HG03066 (cell line): ENCODE results near the gene ATOH8.

Source experiments
- ATAC-seq: cut with Tn5 transposase; IDR thresholded peaks from one replicate; pipeline ENCODE4 v1.9.1; 2021; ENCODE audit warnings: low read depth; ENCODE audit not compliant: unreplicated experiment

The ATOH8 gene

DNA sequence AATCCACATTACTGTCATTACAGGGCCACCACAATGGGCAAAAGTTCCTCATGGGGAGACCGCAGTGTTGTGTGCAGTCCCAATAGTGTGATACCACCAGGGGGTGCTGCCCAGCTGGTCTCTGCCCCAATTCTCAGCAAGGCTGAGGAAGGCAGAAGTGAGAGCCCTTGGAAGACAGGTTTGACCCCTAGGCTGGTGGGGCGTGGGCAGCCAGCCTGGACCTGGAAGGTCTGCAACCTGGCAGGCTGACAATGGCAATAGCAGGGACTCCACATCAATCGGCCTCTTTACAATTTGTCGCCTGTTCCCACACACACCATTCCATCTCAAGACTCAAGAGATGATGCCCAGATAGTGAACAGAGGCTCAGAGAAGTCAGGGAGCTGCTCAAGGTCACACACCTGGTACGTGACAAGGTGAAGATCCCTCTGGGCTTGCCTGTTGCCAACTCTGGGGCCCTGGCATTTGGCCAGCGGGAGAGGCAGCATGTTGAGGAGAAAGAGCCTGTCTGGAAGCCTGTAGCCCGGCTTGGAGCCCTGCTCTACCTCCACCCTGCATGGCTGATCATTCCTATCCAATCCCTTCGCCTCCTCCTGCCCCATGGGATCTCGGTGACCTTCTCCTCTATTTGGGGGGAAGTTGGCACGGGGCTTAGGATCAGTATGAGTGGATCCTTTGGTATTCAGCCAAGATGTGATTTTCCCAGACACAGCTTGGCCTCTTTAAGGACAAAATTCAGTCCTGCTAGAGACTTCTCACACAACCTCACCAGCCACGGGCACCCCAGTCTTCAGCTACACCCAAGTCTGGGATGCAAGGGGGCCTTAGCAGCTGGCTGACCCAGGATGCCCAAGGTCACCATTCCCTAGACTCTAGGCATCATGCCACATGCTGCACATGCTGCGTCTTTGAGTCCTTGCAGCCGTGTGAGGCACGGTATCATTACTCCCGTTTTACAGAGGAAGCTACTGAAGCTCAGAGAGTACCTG is 2.9 kb upstream of the ATOH8 start:
- no peak for ATAC-seq

DNA sequence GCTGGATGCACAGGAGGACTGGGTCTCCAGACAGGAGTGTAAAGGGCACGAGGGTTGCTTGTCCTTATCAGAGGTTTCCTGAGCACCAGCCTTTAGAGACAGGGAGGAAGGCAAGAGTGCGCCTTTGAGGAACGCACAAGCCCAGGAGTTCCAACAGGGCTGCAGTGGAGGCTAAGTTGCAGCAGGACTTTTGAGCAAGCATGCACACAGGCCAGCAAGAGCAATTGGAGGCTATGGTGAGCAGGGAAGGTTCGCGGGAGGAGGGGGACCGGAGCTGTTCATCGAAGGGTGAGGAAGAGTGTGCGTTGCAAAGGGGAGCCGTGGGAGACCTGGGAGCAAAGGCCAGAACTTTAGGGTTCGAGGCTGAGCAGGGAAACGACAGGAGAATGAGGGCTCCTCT is 2.2 kb upstream of the ATOH8 start:
- ATAC-seq: no peak

DNA sequence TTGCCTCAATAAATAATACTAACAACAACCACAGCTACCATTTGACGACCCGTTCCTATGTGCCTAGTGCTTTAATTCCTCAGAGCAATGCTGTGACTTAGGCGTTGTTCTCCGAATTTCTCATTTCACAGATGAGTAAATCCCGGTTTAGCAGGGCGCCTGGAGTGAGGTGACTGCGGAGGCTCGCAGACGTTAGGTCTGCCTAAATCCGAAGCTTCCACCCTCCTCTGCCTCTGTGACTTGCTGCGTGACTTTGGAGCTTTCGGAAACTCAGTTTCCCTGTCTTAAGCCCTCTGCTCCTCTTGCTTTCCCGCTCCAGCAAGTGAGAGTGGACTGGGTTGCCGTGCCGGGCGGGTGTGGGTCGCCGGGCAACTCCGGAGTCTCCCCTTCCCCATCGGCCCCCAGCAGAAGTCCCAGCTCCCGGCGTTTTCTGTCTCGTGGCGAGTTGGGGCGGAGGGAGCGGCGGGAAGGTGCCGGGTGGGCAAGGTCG is 711 bp upstream of the ATOH8 start:
- ATAC-seq: no peak

DNA sequence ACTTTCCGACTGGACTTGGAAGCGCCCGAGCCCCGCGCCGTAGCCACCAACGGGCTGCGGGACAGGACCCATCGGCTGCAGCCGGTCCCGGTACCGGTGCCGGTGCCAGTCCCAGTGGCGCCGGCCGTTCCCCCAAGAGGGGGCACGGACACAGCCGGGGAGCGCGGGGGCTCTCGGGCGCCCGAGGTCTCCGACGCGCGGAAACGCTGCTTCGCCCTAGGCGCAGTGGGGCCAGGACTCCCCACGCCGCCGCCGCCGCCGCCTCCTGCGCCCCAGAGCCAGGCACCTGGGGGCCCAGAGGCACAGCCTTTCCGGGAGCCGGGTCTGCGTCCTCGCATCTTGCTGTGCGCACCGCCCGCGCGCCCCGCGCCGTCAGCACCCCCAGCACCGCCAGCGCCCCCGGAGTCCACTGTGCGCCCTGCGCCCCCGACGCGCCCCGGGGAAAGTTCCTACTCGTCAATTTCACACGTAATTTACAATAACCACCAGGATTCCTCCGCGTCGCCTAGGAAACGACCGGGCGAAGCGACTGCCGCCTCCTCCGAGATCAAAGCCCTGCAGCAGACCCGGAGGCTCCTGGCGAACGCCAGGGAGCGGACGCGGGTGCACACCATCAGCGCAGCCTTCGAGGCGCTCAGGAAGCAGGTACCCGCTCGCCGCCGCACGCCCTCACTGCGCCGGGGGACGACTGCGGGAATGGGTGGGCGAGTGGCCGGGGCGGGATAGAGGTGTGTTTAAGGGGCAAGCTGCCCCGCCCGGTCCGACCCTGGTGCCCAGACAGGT is 713 bp downstream of the ATOH8 start:
- ATAC-seq: no peak

DNA sequence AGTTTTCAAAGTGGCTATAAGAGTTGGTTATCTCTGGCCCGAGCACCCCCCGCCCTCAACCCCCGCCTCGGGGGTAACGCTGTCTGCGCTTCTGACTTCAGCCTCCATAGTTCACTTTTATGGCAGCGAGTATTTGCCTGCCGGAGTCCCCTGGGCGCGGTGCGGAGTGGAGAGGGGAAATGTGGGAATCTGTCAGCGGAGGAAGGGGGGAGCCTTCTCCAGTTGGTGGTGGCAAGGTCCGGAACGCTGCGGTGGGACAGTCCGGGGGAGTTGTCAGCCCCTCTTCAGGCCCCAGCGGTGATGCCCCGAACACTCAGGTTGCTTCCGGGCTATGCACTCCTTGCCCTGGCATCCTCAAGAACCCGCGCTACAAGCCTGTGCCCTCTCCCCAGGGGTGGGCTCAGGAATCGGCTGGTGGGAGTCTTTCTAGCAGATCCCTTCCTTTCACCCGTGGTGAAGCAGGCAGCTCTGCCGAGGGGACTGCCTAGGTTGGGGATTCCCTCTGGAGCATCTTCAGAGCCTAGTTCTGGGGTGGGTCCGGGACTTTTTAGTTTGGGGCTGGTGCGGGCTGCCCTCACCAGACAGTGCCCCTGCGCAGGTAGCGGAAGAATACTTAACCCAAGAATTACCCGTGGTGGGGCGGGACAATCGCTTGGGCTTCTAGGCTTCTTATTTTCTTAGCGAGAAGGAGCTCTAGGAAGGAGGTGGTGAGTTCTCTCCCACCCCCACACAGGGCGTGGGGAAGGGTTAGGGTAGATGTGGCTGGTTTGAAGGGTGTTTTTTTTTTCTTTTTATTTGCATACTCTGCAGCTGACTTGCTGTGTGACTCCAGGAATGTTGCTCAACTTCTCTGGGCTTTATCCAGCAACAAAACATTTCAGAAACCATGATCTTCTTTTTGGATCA is 1.6 kb downstream of the ATOH8 start:
- no peak for ATAC-seq

DNA sequence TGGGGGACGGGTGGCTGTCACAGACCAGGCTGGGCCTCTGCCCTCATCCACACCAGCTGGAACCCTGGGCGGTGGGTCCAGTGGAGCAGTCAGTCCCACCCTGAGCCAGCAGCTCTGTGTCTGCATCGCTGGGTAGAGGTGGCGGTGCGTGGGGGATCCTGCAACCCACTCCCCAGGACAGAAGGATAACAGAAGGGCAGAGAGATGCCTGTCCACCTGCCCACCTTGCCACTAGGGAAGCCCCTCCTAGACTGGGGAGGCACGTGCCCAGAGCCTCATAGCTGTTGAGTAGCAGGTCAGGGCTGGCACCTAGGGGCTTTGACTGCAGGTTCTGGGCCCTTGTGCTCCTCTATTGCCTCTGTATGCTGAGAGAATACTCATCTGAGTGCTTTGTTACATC is 2.4 kb downstream of the ATOH8 start:
- ATAC-seq: no peak

DNA sequence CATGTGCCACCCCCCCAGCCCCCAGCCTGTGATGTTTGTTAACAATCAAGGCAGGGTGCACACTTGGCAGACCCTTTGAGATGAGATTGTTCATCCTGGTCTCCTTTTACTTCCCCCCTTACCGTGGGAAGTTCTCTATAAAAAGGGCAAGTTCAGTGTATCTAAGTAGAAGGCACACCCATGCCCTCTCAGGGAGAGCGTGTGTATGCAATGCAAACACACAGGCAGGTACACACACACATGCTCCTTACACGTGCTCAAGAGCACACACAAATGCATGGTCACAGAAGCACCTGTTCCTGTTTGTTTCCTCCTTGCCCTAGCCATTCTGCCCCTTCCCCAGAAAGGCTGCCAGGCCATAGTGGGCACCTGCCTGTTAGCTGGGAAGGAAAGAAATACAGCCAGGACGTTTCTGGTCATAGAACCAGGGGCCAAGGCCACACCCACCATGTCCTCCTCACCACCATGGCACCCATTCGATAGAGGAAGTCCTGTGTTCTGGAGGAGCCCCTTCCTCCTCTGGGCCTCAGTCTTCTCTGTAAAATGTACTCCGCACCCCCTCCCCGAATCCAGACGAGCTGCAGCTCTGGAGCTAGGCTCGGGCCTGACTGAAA is 3.1 kb downstream of the ATOH8 start:
- ATAC-seq: no peak

DNA sequence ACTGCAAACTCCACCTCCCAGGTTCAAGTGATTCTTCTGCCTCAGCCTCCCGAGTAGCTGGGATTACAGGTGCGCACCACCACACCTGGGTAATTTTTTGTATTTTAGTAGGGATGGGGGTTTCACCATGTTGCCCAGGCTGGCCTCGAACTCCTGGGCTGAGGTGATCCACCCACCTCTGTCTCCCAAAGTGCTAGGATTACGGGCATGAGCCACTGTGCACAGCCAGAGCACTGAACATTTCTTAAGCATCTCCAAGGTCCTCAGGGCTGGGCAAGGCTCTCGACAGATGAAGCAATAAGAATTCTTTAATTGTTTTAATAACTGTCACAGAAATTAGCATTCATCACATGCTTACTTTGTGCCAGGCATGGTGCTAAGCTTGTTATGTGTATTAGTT is 4.1 kb downstream of the ATOH8 start:
- ATAC-seq: no peak

DNA sequence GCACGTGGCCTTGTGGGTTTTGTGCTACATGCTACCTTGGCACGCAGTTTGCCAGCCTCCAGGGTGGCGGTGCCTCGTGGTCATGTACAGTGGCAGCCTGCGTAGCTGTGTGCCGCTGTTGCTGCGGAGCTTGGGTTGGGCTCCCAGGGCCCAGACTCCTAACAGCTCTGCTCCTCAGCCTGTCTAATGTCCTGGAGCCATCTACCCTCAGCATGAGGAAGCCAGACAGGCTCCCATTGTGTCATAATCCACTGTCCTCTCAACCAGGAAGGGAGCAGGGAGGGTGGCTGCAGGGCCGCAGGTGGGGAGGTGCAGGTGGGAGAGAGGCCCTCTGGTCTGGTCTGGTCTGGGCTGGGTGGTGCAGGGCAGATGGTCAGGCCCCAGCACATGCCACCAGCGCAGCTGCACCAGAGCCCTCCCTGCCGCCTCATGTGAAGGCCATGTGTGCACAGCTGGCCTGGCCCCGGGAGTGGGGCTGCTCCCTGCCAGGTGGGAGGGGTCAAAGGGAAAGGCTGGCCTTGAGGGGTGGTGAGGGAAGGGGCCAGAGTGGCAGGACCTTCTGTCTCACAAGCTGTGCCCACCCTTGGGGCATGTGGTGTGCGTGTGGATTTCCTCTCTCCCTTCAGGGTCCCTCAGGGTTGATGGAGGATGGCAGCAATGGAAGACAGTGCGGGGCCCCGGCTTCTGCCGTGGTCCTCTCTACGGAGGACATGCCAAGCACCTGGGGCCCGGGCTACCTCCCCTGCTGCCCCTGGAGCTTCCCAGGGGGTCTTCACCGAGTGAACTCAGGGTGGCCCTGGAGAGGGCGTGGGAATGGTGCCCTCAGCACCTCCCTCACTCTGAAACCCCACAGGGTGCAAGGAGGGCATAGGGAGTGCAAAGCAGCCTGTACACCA is 4.8 kb downstream of the ATOH8 start:
- ATAC-seq: no peak

DNA sequence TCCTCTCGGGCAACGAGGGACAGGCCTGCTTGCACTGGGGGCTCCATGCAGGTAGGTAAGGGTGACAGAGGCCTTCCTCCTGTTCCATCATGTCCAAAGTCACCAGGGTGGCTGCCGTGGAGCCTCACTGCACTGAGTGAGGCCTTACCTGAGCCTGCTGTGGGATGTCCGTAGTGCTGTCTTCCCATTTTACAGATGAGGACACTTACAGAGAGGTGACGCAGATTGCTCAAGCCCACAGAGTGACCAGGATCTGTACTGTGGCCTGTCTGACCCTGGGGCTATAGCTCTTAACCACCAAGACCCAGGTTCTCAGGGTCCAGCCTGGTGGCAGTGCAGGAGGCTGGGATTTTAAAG is 5.4 kb downstream of the ATOH8 start:
- ATAC-seq: no peak

DNA sequence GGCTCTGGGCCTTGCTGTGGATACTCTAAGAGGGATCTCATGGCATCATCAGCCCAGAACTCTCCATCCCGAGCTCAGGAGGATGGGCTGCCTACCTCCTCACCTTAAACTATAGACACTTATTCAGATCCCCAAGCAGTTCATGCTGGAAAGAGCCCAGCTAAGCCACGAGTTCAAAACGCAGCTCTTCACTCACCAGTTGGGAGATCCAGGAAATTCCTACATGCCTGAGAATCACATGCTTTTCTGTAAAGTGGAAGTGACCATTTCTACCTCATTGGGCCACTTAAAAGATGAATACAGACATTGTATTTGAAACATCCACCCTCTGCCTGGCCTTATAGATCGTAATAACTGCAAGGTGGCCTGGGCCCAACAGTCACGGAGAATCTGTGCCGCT is 6.6 kb downstream of the ATOH8 start:
- ATAC-seq: no peak

DNA sequence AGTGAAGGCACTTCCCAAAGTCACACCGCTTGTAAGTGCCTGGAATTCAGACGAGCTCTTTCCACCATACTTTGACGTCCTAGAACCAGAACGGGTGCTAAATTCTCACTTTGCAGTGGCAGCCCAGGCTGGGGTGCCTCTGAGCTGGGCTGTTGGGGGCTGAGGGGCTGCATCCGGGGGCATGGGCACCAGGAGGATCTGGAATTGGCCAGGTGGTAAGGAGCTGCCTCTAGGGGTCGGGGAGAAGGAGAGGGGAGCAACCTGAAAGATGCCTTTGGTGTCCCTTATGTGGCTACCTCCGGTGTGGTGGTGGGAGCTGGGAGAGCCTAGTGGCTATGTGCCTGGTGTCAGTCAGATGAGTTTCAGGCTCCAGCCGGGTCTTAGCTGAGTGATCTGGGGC is 7.1 kb downstream of the ATOH8 start:
- no peak for ATAC-seq

DNA sequence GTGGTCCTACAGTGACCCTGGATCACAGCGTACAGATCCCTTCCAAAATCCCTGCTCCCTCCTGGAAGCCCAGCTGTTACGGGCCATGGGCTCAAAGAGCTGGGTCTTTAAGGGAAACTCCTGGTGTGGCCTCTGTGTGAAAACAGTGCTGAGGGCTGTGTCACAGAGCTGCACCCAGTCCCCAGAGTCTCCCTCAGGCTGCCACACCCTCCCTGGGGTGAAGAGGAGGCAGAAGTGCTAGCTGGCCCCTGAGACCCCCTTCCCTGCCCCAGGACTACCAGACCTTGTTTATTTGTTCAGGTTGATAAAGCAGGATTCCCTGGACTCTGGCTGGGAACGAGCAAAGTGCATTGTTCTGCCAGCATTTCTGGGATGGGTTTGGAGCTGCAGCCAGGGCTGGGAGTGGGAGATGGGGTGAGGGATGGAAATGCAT is 7.7 kb downstream of the ATOH8 start:
- no peak for ATAC-seq

DNA sequence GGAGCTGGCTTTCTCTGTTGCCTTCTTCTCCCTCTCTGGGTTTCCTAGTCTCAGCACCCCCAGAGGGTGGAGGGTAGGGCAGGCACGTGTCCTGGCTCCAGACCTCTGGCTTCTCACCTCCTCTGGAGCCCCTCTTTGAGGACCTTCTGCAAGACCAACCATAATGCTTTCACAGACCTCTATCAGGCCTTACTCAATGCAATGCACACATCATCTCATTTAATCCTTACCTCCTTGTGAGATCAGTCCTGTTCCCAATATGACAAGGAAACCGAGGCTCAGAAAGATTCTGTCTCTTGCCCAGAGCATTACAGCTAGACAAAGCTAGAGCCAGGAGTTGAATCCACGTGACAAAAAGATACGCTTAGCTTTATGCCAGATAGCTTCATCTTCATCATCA is 8.2 kb downstream of the ATOH8 start:
- ATAC-seq: no peak

DNA sequence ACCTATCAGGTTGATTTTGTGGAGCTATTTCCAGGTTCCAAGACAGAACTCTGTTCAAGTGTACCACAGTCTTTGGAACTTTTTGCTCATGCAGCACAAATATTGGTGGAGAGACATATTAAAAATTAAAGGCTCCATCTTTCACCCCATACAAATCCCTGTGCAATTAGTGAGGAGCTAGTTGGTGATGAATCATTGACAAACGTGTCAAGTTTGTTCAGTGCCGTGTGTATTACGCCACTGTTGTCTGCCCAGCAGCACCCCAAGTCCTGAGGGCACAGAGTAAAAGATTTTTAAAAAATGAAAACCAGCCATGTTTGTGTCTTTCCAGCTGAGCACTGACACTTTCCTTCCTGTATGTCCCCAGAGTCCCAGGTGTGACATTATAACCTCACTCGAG is 9.3 kb downstream of the ATOH8 start:
- ATAC-seq: no peak

DNA sequence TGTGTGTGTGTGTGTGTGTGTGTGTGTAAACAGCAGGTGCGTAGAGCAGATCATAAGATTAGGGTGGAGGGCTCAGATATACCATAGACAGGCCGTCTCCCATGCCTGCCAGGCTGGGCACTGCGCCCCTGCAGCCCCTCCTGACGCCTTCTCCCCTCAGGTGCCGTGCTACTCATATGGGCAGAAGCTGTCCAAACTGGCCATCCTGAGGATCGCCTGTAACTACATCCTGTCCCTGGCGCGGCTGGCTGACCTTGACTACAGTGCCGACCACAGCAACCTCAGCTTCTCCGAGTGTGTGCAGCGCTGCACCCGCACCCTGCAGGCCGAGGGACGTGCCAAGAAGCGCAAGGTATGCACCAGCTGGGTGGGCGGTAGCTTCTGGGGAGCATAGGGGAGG is 10.0 kb downstream of the ATOH8 start:
- no peak for ATAC-seq

DNA sequence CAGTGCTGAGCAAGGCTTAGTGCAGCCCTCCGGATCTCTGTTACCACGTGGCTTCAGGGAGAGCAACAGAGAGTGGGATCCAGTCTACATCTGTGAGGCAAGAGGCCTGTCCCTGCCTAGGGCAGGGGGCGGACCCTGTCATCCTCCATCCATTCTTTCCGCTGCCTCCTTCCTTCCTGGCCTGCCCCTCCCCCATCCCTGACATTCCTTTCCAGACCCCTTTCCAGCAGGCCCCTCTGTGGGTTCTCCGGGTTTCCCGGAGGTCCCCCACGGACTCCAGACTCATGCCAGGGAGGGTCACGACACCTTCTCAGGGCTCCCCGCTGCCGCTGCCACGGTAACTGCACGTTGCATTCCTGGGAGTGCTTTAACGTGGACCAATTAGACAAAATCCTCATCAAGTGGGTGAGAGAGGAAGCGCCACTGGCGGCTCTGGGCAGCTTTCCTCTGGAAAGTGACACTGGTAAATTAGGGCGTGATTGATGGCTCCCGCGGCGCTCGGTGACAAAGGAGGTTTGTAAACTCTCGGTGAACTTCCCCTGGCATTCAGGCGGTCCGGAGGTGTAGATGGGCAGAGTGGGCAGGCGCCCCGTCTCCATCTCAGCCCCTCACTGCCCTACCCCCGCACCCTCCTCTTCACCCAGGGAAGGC is 11.4 kb downstream of the ATOH8 start:
- ATAC-seq: no peak

DNA sequence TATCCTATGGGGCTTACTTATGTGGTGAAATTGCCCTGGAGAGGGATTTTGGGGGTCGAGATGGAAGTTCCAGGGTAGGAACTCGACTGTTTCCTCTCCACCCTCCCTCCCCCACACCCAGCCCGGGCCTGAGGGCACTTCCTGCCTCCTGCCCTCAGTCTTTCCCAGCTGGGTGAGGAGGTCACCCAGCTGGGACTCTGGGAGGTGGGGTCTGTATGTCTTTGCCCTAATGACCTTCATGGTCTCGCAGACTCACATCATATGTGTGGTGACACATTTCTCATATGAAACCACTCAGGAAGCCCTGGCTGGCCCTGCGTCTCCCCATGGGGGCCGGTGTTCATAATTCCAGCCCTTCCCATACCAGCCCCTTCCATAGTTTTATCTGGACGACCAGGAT is 12.4 kb downstream of the ATOH8 start:
- ATAC-seq: no peak
